ENCODE measurements around the gene SKI.

The SKI gene

GRCh38 chr1:2342384-2343022 lies 114.4 kb downstream of the SKI start:
- no peaks in the 10 kb centered on the region for H3K27me3 ChIP-seq (ENCODE audit: control insufficient read depth, low read length)
- TF ChIP-seq CTCF (IDR thresholded peaks at IDR 0.05; ENCODE audit: low read depth, low read length, poor library complexity, severe bottlenecking) (no peak), EZH2phosphoT487 (IDR thresholded peaks at IDR 0.05; ENCODE audit: borderline replicate concordance, low read length) (no peak)
- H3K4me3 ChIP-seq (ENCODE audit: low read length), result no peak overlapping the region
- H3F3A ChIP-seq (ENCODE audit: control insufficient read depth, insufficient read depth), result no peaks in the 10 kb centered on the region
- no peaks in the 10 kb centered on the region for H3K9me3 ChIP-seq (ENCODE audit: control insufficient read depth, insufficient read depth, low read length)
- H3K4me1 ChIP-seq (ENCODE audit: control insufficient read depth, low read length), result no peaks in the 10 kb centered on the region
- H4K20me1 ChIP-seq (ENCODE audit: control insufficient read depth, insufficient read depth, low read depth, low read length), result no peaks in the 10 kb centered on the region
- H3K79me2 ChIP-seq (ENCODE audit: control insufficient read depth, low read length), result no peaks in the 10 kb centered on the region
- no peaks in the 10 kb centered on the region for H3K9me2 ChIP-seq (replicated peaks; ENCODE audit: control insufficient read depth, low read length)
- H3K36me3 ChIP-seq (ENCODE audit: control insufficient read depth, low read length), result no peaks in the 10 kb centered on the region
- no peak overlapping the region for H3K27ac ChIP-seq (ENCODE audit: low read depth, low read length)
- no peak overlapping the region for H3K4me2 ChIP-seq (ENCODE audit: low read length)

GRCh38 chr1:2343023-2343935 lies 115.2 kb downstream of the SKI start:
- Histone ChIP-seq H3F3A (ENCODE audit: control insufficient read depth, insufficient read depth) (no peaks in the 10 kb centered on the region), H4K20me1 (ENCODE audit: control insufficient read depth, insufficient read depth, low read depth, low read length) (no peaks in the 10 kb centered on the region), H3K4me2 (ENCODE audit: low read length) (no peak overlapping the region), H3K27me3 (ENCODE audit: control insufficient read depth, low read length) (no peaks in the 10 kb centered on the region), H3K4me1 (ENCODE audit: control insufficient read depth, low read length) (no peaks in the 10 kb centered on the region), H3K9me3 (ENCODE audit: control insufficient read depth, insufficient read depth, low read length) (no peaks in the 10 kb centered on the region), H3K27ac (ENCODE audit: low read depth, low read length) (no peak overlapping the region), H3K4me3 (ENCODE audit: low read length) (no peak overlapping the region), H3K79me2 (ENCODE audit: control insufficient read depth, low read length) (no peaks in the 10 kb centered on the region), H3K9me2 (replicated peaks; ENCODE audit: control insufficient read depth, low read length) (no peaks in the 10 kb centered on the region), H3K36me3 (ENCODE audit: control insufficient read depth, low read length) (no peaks in the 10 kb centered on the region)
- no peak for TF ChIP-seq EZH2phosphoT487 (IDR thresholded peaks at IDR 0.05; ENCODE audit: borderline replicate concordance, low read length)
- TF ChIP-seq CTCF (IDR thresholded peaks at IDR 0.05; ENCODE audit: low read depth, low read length, poor library complexity, severe bottlenecking), result no peak

- Histone ChIP-seq H3K27me3 (ENCODE audit: control insufficient read depth, low read length) (no peaks in the 10 kb centered on the region), H3K9me3 (ENCODE audit: control insufficient read depth, insufficient read depth, low read length) (no peaks in the 10 kb centered on the region), H3K4me3 (ENCODE audit: low read length) (no peak overlapping the region), H3K27ac (ENCODE audit: low read depth, low read length) (no peak overlapping the region), H3K4me1 (ENCODE audit: control insufficient read depth, low read length) (no peaks in the 10 kb centered on the region), H3K79me2 (ENCODE audit: control insufficient read depth, low read length) (no peaks in the 10 kb centered on the region), H3F3A (ENCODE audit: control insufficient read depth, insufficient read depth) (no peaks in the 10 kb centered on the region), H4K20me1 (ENCODE audit: control insufficient read depth, insufficient read depth, low read depth, low read length) (no peaks in the 10 kb centered on the region), H3K4me2 (ENCODE audit: low read length) (no peak overlapping the region), H3K9me2 (replicated peaks; ENCODE audit: control insufficient read depth, low read length) (no peaks in the 10 kb centered on the region), H3K36me3 (ENCODE audit: control insufficient read depth, low read length) (no peaks in the 10 kb centered on the region)
- TF ChIP-seq CTCF (IDR thresholded peaks at IDR 0.05; ENCODE audit: low read depth, low read length, poor library complexity, severe bottlenecking), result no peak
- no peak for TF ChIP-seq EZH2phosphoT487 (IDR thresholded peaks at IDR 0.05; ENCODE audit: borderline replicate concordance, low read length)
Measured at GRCh38 chr1:2344121-2344681, 116.1 kb downstream of the SKI start.
